Fibroblast of mammary gland (primary cell): ENCODE data around the gene C6orf62.

Experiments used
- DNase-seq: peaks from one replicate; pipeline ENCODE4 v3.0.0-alpha.2; 2010; ENCODE audit warnings: low read depth
- H3K4me3 ChIP-seq: 2 replicates; pipeline ENCODE4 v1.5.1; 2011; ENCODE audit warnings: low read depth, mild to moderate bottlenecking, low read length, moderate library complexity; ENCODE audit not compliant: control insufficient read depth
- TF ChIP-seq, protein P1 (sequence below): conservative IDR thresholded peaks from 2 replicates; pipeline ENCODE4 v1.5.1; 2011; ENCODE audit warnings: low read depth, low read length, inconsistent platforms; ENCODE audit not compliant: control insufficient read depth, insufficient read depth

Gene C6orf62

DNA sequence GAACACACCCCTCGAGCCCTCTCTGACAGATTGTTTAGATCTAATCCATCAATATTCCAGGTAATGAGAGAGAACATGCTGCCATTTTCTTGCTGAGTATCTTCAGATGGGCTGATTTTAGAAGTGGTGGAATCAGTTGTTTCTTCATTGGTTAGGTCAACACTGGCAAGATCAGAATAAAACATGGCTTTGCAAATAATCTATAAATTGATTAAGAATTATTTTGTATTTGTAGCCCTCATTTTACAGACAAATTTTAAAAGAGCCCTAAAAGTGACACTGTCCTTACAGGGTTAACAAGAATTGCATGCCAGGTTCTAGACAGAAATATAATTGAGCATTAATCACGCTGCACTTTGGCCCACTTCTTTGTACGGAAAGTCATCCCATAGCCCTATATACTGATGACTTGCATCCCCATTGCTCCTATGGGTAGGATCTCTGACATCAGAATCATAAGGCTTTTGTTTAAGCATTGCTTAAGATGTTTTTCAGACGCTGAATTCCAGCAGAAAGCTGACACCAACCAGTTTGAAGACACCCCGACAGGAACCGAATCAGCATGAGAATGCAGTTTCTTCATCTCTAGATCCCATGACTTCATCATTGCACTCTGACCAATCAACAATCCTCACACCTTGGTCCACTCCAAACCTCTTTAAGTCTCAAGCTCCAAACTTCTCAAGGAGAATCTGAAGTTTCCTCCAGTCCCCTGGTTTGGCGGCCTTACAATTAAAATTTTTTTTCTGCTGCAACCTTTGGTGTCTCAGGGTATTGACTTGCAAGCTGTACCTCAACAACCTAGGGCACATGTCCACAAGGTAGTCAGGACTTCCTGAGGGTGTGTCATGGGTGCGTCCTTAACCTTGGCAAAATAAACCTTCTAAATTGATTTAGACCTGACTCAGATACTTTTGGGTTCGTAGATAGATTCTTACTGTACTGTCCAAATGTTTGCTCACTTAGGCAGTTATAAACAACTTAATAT lies 60.1 kb downstream of the C6orf62 start:
- H3K4me3 ChIP-seq: no peak overlapping the region
- TF ChIP-seq, protein P1, sequence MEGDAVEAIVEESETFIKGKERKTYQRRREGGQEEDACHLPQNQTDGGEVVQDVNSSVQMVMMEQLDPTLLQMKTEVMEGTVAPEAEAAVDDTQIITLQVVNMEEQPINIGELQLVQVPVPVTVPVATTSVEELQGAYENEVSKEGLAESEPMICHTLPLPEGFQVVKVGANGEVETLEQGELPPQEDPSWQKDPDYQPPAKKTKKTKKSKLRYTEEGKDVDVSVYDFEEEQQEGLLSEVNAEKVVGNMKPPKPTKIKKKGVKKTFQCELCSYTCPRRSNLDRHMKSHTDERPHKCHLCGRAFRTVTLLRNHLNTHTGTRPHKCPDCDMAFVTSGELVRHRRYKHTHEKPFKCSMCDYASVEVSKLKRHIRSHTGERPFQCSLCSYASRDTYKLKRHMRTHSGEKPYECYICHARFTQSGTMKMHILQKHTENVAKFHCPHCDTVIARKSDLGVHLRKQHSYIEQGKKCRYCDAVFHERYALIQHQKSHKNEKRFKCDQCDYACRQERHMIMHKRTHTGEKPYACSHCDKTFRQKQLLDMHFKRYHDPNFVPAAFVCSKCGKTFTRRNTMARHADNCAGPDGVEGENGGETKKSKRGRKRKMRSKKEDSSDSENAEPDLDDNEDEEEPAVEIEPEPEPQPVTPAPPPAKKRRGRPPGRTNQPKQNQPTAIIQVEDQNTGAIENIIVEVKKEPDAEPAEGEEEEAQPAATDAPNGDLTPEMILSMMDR: no peak
- peak; percentile 94 for DNase-seq

DNA sequence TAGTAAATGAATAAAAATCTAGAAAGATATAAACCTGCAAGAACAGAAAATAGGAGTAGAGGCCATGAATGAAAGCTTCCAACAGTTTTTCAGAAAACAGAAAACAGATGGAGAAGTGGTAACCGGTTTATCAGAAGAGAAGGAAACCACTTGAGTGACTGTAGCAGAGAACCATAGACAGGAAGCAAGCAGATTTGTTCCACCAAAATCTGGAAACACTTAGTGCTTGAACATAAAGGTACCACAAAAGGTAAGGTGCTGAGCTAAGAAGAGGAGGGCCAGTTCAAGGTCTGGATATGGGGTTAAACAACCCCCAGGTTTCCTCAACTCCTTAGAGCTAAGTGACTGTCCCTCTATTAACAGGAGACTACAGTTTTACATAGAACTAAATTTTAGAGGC lies 63.7 kb downstream of the C6orf62 start:
- TF ChIP-seq, protein P1: no peak
- no peak for DNase-seq
- no peak overlapping the region for H3K4me3 ChIP-seq
